Endothelial cell of umbilical vein (primary cell): ENCODE data around the gene S100A5. TPM values are rescaled to one million over a fixed set of nuclear protein-coding genes. Genes with fewer than 3 reads are reported as not detected.

Experiments used
- BruUV-seq: library from RNA; stranded (reverse); fragments of 400-500 nt; replicated peaks from 2 replicates; lab custom pipeline; 2021; lab: Mats Ljungman, UMichigan
- CTCF ChIA-PET: fragments of 300-600, 350-600 bp; sonication (Branson Sonifier 250); formaldehyde crosslinking; loops from one replicate; lab custom pipeline; 2021; ENCODE audit warnings: antibody characterized with exemption, inconsistent platforms; lab: Charles Lee
- POLR2A ChIA-PET: fragments of 300-600, 350-600 bp; sonication (Branson Sonifier 250); formaldehyde crosslinking; loops from one replicate; lab custom pipeline; 2021; ENCODE audit warnings: antibody characterized with exemption, inconsistent platforms; lab: Charles Lee
- DNase-seq: peaks from one replicate; pipeline ENCODE4 v3.0.0-alpha.2; 2011; ENCODE audit warnings: low read depth, low spot score
- FAIRE-seq: peaks from 2 replicates; lab custom pipeline; 2011; peaks lifted over from hg19 to GRCh38; lab: Jason Lieb, UNC
- H2AFZ ChIP-seq: 2 replicates; pipeline ENCODE4 v1.6.0; 2012; ENCODE audit warnings: low read depth, low read length, control low read depth, inconsistent platforms
- H3K27ac ChIP-seq: 2 replicates; pipeline ENCODE4 v1.5.1; 2011; ENCODE audit warnings: low read depth, mild to moderate bottlenecking, control low read depth, low read length, moderate library complexity; ENCODE audit not compliant: insufficient read depth
- H3K27me3 ChIP-seq, 2 experiments: 2 replicates each; pipeline versions ENCODE4 v1.6.0 to v1.6.1; 2011; ENCODE audit warnings: low read length in 2 of 2, mixed read lengths in 1 of 2; ENCODE audit not compliant: control insufficient read depth in 2 of 2, insufficient read depth in 2 of 2
- H3K36me3 ChIP-seq, 2 experiments: 2 replicates in 1 of 2; 3 replicates in 1 of 2; pipeline ENCODE4 v1.5.1; 2011; ENCODE audit warnings: low read length in 2 of 2, mild to moderate bottlenecking in 1 of 2, moderate library complexity in 1 of 2; ENCODE audit not compliant: control insufficient read depth in 2 of 2, insufficient read depth in 2 of 2; ENCODE audit errors: extremely low read depth in 1 of 2
- H3K4me1 ChIP-seq: 3 replicates; pipeline ENCODE4 v1.5.1; 2011; ENCODE audit warnings: mild to moderate bottlenecking, low read length; ENCODE audit not compliant: control insufficient read depth, insufficient read depth; ENCODE audit errors: extremely low read depth
- H3K4me2 ChIP-seq: 2 replicates; pipeline ENCODE4 v1.6.1; 2011; ENCODE audit warnings: low read length, control low read depth, mixed read lengths; ENCODE audit not compliant: insufficient read depth
- H3K4me3 ChIP-seq, 3 experiments: fragments of 200-600 bp in 1 of 3; sonication (generic), shearing (Covaris generic) in 1 of 3; replicated peaks in 1 of 3; 2 replicates each; pipeline ENCODE4 v1.5.1; 2011 to 2016; ENCODE audit warnings: control low read depth in 3 of 3, low read length in 3 of 3, mild to moderate bottlenecking in 2 of 3, inconsistent platforms in 1 of 3, low read depth in 1 of 3, moderate library complexity in 1 of 3; ENCODE audit not compliant: insufficient read depth in 1 of 3
- H3K79me2 ChIP-seq: 2 replicates; pipeline ENCODE4 v1.6.0; 2012; ENCODE audit warnings: low read length, inconsistent platforms; ENCODE audit not compliant: control insufficient read depth, insufficient read depth
- H3K9ac ChIP-seq: replicated peaks from 2 replicates; pipeline ENCODE3; 2011; ENCODE audit warnings: low read length, control low read depth; ENCODE audit not compliant: insufficient read depth; ENCODE audit errors: extremely low read depth
- H3K9me1 ChIP-seq: replicated peaks from 3 replicates; pipeline ENCODE4 v1.6.0; 2011; ENCODE audit warnings: mild to moderate bottlenecking, low read length; ENCODE audit not compliant: control insufficient read depth, insufficient read depth; ENCODE audit errors: extremely low read depth
- H3K9me3 ChIP-seq: replicated peaks from 2 replicates; pipeline ENCODE4 v1.5.1; 2012; ENCODE audit warnings: low read length, inconsistent platforms; ENCODE audit not compliant: control insufficient read depth, insufficient read depth
- H4K20me1 ChIP-seq: replicated peaks from 2 replicates; pipeline ENCODE3; 2011; ENCODE audit warnings: mild to moderate bottlenecking, low read length; ENCODE audit not compliant: control insufficient read depth, insufficient read depth; ENCODE audit errors: extremely low read depth
- EZH2 ChIP-seq: IDR thresholded peaks from 2 replicates; pipeline ENCODE4 v1.6.1; 2012; ENCODE audit warnings: borderline replicate concordance, low read depth, mild to moderate bottlenecking, moderate library complexity, low read length, inconsistent platforms; ENCODE audit not compliant: severe bottlenecking
- GATA2 ChIP-seq: IDR thresholded peaks from 2 replicates; pipeline ENCODE4 v1.7.0; 2011; ENCODE audit warnings: low read depth, mild to moderate bottlenecking, moderate library complexity, mixed read lengths, low read length; ENCODE audit not compliant: insufficient read length, insufficient read depth
- MAX ChIP-seq: IDR thresholded peaks from 2 replicates; pipeline ENCODE4 v1.6.1; 2011; ENCODE audit not compliant: insufficient read depth, insufficient read length
- MYC ChIP-seq: IDR thresholded peaks from one replicate; pipeline ENCODE4 v1.6.1; 2011; ENCODE audit warnings: mild to moderate bottlenecking, low read depth, low read length
- POLR2AphosphoS5 ChIP-seq: IDR thresholded peaks from 2 replicates; pipeline ENCODE4 v1.6.1; 2012; ENCODE audit warnings: low read depth, mild to moderate bottlenecking, control low read depth, low read length, moderate library complexity; ENCODE audit not compliant: insufficient read depth
- dilution Hi-C: fragments of 300-500 bp; cut with MboI; formaldehyde crosslinking; loops from one replicate; pipeline ENCODE4 v1.15.0; 2019; ENCODE audit warnings: low sequenced_read_pairs; ENCODE audit not compliant: extremely low pct_ligation_motif_present
- intact Hi-C: fragments of 100-400 bp; cut with micrococcal nuclease; formaldehyde crosslinking; loops from one replicate; pipeline ENCODE4 v1.10.0; 2022
- polyA plus RNA-seq, 4 experiments: library from polyadenylated mRNA; depleted of rRNA in 3 of 4; stranded (reverse) in 3 of 4; unstranded in 1 of 4; fragments of >200 nt; gene quantifications; 2 replicates each; pipeline versions ENCODE4 v1.2.1 to v1.2.3, GENCODE V29; 2011 to 2012; ENCODE audit warnings: missing spikeins in 1 of 4
- total RNA-seq: library from RNA; stranded (reverse); gene quantifications from 2 replicates; pipeline ENCODE4 v1.2.3, GENCODE V29; 2021
- TF ChIP-seq, protein P1 (sequence below), 2 donors: IDR thresholded peaks; 1 replicate in 1 of 2; 2 replicates in 1 of 2; pipeline ENCODE4 v1.5.1; 2011; ENCODE audit warnings: low read length in 2 of 2, mild to moderate bottlenecking in 2 of 2, moderate library complexity in 2 of 2, control low read depth in 1 of 2, inconsistent platforms in 1 of 2, low read depth in 1 of 2; ENCODE audit not compliant: insufficient read depth in 1 of 2; ENCODE audit errors: extremely low read depth in 1 of 2

The S100A5 gene
- total and polyA plus RNA-seq, 2 donors (not counting 3 experiments of a cell fraction or from before 2014, with no cell fraction given) = not detected

DNA sequence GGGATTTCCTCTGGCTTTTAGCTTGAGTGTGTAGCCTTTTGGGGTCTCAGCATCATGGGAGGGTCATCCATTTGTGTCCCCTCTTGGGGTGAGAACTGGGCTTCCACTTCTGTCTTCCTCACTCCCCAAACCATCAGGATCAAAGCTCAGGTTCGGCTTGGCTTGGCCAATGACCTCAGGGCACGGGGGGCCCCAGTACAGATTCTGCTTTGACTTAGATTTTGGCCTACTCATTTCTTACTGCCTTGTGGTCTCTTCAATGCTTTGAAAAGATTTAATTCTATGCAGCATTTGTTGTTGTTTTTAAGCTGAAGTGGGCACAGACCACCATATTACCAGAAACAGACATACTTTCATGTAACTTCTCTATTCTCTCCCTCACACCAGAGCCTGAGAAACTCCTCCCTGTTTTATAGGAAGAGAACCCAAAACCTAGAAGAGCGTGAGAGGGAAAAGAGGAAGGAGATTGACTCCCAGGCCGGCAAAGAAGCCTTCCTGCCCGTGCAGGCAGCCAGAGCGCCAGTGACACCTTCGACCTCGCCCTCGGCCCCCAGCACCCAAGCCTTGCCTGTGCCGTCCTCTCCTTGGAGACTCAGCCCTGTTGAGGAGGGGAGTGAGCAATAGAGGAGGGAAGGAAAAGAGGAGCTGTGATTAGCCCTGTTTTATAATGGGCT is 10.2 kb upstream of the S100A5 start:
- no TSS peak for BruUV-seq
- Histone ChIP-seq H3K4me2 (no peak overlapping the region), H3K79me2 (no peaks in the 10 kb centered on the region), H3K9me3 (no peaks in the 10 kb centered on the region), H3K27ac (no peak overlapping the region), H3K4me1 (peaks cover 20% of the 10 kb centered on the region), H3K27me3 (no peaks in the 10 kb centered on the region), H3K36me3 (no peaks in the 10 kb centered on the region), H3K9me1 (no peaks in the 10 kb centered on the region), H4K20me1 (no peaks in the 10 kb centered on the region), H2AFZ (no peak overlapping the region), H3K9ac (no peak overlapping the region), H3K4me3 (no peak overlapping the region)
- TF ChIP-seq GATA2 = no peak
- no peak for TF ChIP-seq MAX
- TF ChIP-seq, protein P1, sequence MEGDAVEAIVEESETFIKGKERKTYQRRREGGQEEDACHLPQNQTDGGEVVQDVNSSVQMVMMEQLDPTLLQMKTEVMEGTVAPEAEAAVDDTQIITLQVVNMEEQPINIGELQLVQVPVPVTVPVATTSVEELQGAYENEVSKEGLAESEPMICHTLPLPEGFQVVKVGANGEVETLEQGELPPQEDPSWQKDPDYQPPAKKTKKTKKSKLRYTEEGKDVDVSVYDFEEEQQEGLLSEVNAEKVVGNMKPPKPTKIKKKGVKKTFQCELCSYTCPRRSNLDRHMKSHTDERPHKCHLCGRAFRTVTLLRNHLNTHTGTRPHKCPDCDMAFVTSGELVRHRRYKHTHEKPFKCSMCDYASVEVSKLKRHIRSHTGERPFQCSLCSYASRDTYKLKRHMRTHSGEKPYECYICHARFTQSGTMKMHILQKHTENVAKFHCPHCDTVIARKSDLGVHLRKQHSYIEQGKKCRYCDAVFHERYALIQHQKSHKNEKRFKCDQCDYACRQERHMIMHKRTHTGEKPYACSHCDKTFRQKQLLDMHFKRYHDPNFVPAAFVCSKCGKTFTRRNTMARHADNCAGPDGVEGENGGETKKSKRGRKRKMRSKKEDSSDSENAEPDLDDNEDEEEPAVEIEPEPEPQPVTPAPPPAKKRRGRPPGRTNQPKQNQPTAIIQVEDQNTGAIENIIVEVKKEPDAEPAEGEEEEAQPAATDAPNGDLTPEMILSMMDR (IDR thresholded peaks at IDR 0.05; ENCODE audit: extremely low read depth in 1 of 2, insufficient read depth in 1 of 2, low read depth in 1 of 2, low read length in 2 of 2) = no peak
- no peak for TF ChIP-seq MYC
- TF ChIP-seq POLR2AphosphoS5 = no peak
- TF ChIP-seq EZH2 = no peak
- dilution Hi-C loops (no loop called here), intact Hi-C loops (no loop called here)
- FAIRE-seq (no peak), DNase-seq (no peak)
- CTCF ChIA-PET = interaction anchor here (0.7 to 3.3 kb wide), 8 partner anchors 10 to 76 kb away, joined by 3 to 13 read pairs (median 4); partner anchors contain the start of gene S100A13
- POLR2A ChIA-PET = no interaction called here
